Hematopoietic multipotent progenitor cell treated with erythropoietin and hydrocortisone succinate and interleukin-3 and kit ligand, for 15 days (in vitro differentiated cells): Measurements from ENCODE around the gene CTNNBIP1.

Experiments used
- DNase-seq: peaks from one replicate; pipeline ENCODE4 v3.0.0-alpha.2; 2015; ENCODE audit warnings: low spot score

CTNNBIP1 gene

GRCh38 chr1:9853249-9853595, 56.8 kb downstream of the CTNNBIP1 start:
- DNase-seq, result no peak

GRCh38 chr1:9852410-9853248, 57.4 kb downstream of the CTNNBIP1 start:
- DNase-seq, result no peak

GRCh38 chr1:9852004-9852403, 58.1 kb downstream of the CTNNBIP1 start:
- DNase-seq, result no peak

- no peak for DNase-seq
These were observed 59.5 kb downstream of the CTNNBIP1 start for GRCh38 chr1:9850442-9851162.

GRCh38 chr1:9849691-9850441, 60.2 kb downstream of the CTNNBIP1 start:
- DNase-seq, result no peak

GRCh38 chr1:9848022-9848421, 62.0 kb downstream of the CTNNBIP1 start:
- DNase-seq, result no peak

GRCh38 chr1:9847269-9847668, 62.8 kb downstream of the CTNNBIP1 start:
- no peak for DNase-seq

- DNase-seq, result no peak
These were observed 63.4 kb downstream of the CTNNBIP1 start for GRCh38 chr1:9846611-9847171.

GRCh38 chr1:9845914-9846313, 64.2 kb downstream of the CTNNBIP1 start:
- DNase-seq, result no peak

GRCh38 chr1:9844756-9845155, 65.3 kb downstream of the CTNNBIP1 start:
- no peak for DNase-seq

GRCh38 chr1:9844106-9844505, 66.0 kb downstream of the CTNNBIP1 start:
- DNase-seq, result no peak

GRCh38 chr1:9843576-9843945, 66.5 kb downstream of the CTNNBIP1 start:
- no peak for DNase-seq

GRCh38 chr1:9842781-9843575, 67.1 kb downstream of the CTNNBIP1 start:
- no peak for DNase-seq

- no peak for DNase-seq
These were observed 67.9 kb downstream of the CTNNBIP1 start for GRCh38 chr1:9842073-9842711.

- DNase-seq, result no peak
These were observed 68.6 kb downstream of the CTNNBIP1 start for GRCh38 chr1:9841460-9841859.

- no peak for DNase-seq
These were observed 69.9 kb downstream of the CTNNBIP1 start for GRCh38 chr1:9840176-9840575.

GRCh38 chr1:9838946-9839345, 71.1 kb downstream of the CTNNBIP1 start:
- DNase-seq, result no peak

GRCh38 chr1:9836632-9836960, 73.5 kb downstream of the CTNNBIP1 start:
- DNase-seq, result no peak

- no peak for DNase-seq
These were observed 74.1 kb downstream of the CTNNBIP1 start for GRCh38 chr1:9835758-9836631.

GRCh38 chr1:9835404-9835757, 74.7 kb downstream of the CTNNBIP1 start:
- no peak for DNase-seq
